H9 (cell line): ENCODE results near the gene TBC1D1. TPM values are rescaled to one million over a fixed set of nuclear protein-coding genes. Genes with fewer than 3 reads are reported as not detected.

Experiments
- DNase-seq: peaks from one replicate; pipeline ENCODE4 v3.0.0-alpha.2; 2017
- H2AFZ ChIP-seq: one replicate; pipeline ENCODE4 v1.6.1; 2013; ENCODE audit warnings: mild to moderate bottlenecking, low read length, control low read depth, moderate library complexity
- H2AK5ac ChIP-seq: 2 replicates; pipeline ENCODE4 v1.6.1; 2013; ENCODE audit warnings: low read length, control low read depth, mixed read lengths; ENCODE audit not compliant: insufficient read length
- H2BK120ac ChIP-seq: one replicate; pipeline ENCODE4 v1.6.1; 2013; ENCODE audit warnings: low read depth, mild to moderate bottlenecking, low read length, control low read depth, inconsistent platforms; ENCODE audit not compliant: poor library complexity, severe bottlenecking
- H2BK12ac ChIP-seq: 2 replicates; pipeline ENCODE4 v1.6.1; 2013; ENCODE audit warnings: low read length, control low read depth, mixed read lengths, low read depth; ENCODE audit not compliant: insufficient read length
- H2BK15ac ChIP-seq: 2 replicates; pipeline ENCODE4 v1.6.1; 2013; ENCODE audit warnings: low read depth, low read length, control low read depth
- H2BK20ac ChIP-seq: one replicate; pipeline ENCODE4 v1.6.1; 2013; ENCODE audit warnings: low read depth, mild to moderate bottlenecking, low read length, control low read depth, inconsistent platforms; ENCODE audit not compliant: poor library complexity, severe bottlenecking
- H2BK5ac ChIP-seq: 2 replicates; pipeline ENCODE4 v1.6.1; 2013; ENCODE audit warnings: low read length, control low read depth, mixed read lengths; ENCODE audit not compliant: insufficient read length
- H3K14ac ChIP-seq: 2 replicates; pipeline ENCODE4 v1.6.1; 2013; ENCODE audit warnings: low read length, control low read depth; ENCODE audit not compliant: insufficient read depth
- H3K18ac ChIP-seq: 2 replicates; pipeline ENCODE4 v1.6.1; 2013; ENCODE audit warnings: low read depth, mild to moderate bottlenecking, mixed read lengths, low read length, control low read depth; ENCODE audit not compliant: insufficient read length
- H3K23ac ChIP-seq: 2 replicates; pipeline ENCODE4 v1.6.1; 2013; ENCODE audit warnings: low read length, control low read depth, mixed read lengths, low read depth; ENCODE audit not compliant: insufficient read length
- H3K23me2 ChIP-seq: 2 replicates; pipeline ENCODE4 v1.6.1; 2013; ENCODE audit warnings: low read depth, mild to moderate bottlenecking, mixed read lengths, low read length, control low read depth; ENCODE audit not compliant: insufficient read length, poor library complexity, severe bottlenecking
- H3K27ac ChIP-seq: 2 replicates; pipeline ENCODE4 v1.5.1; 2013; ENCODE audit warnings: low read length, control low read depth, mixed read lengths, low read depth; ENCODE audit not compliant: insufficient read length
- H3K27me3 ChIP-seq: 2 replicates; pipeline ENCODE4 v1.6.1; 2013; ENCODE audit warnings: low read length, control low read depth, inconsistent platforms; ENCODE audit not compliant: insufficient read depth
- H3K4ac ChIP-seq: 2 replicates; pipeline ENCODE4 v1.6.1; 2013; ENCODE audit warnings: low read depth, mild to moderate bottlenecking, control low read depth, inconsistent platforms, low read length, moderate library complexity
- H3K4me1 ChIP-seq: 2 replicates; pipeline ENCODE4 v1.6.1; 2013; ENCODE audit warnings: low read length, control low read depth, inconsistent platforms; ENCODE audit not compliant: insufficient read depth
- H3K4me2 ChIP-seq: 2 replicates; pipeline ENCODE4 v1.6.1; 2013; ENCODE audit warnings: low read length, control low read depth, mixed read lengths; ENCODE audit not compliant: insufficient read length, insufficient read depth
- H3K56ac ChIP-seq: 2 replicates; pipeline ENCODE4 v1.6.1; 2013; ENCODE audit warnings: low read depth, mild to moderate bottlenecking, mixed read lengths, low read length, control low read depth; ENCODE audit not compliant: insufficient read length
- H3K79me1 ChIP-seq: 2 replicates; pipeline ENCODE4 v1.6.1; 2013; ENCODE audit warnings: low read depth, mild to moderate bottlenecking, moderate library complexity, low read length, control low read depth, inconsistent platforms; ENCODE audit not compliant: insufficient read depth, poor library complexity, severe bottlenecking
- H3K79me2 ChIP-seq: 2 replicates; pipeline ENCODE4 v1.6.1; 2013; ENCODE audit warnings: low read length, control low read depth, inconsistent platforms; ENCODE audit not compliant: insufficient read depth
- H3K9ac ChIP-seq: 2 replicates; pipeline ENCODE4 v1.6.1; 2013; ENCODE audit warnings: low read length, control low read depth, mixed read lengths; ENCODE audit not compliant: insufficient read length; ENCODE audit errors: extremely low read depth
- H3K9me3 ChIP-seq: one replicate; pipeline ENCODE4 v1.6.1; 2013; ENCODE audit warnings: low read depth, low read length, inconsistent platforms; ENCODE audit not compliant: control insufficient read depth
- H3T11ph ChIP-seq: one replicate; pipeline ENCODE4 v1.6.1; 2013; ENCODE audit warnings: mild to moderate bottlenecking, low read length, control low read depth, inconsistent platforms
- H4K20me1 ChIP-seq: one replicate; pipeline ENCODE4 v1.6.1; 2013; ENCODE audit not compliant: control insufficient read depth, insufficient read length, insufficient read depth
- H4K5ac ChIP-seq: 2 replicates; pipeline ENCODE4 v1.6.1; 2013; ENCODE audit warnings: low read depth, mild to moderate bottlenecking, mixed read lengths, low read length, control low read depth; ENCODE audit not compliant: insufficient read length
- H4K8ac ChIP-seq: replicated peaks from 2 replicates; pipeline ENCODE4 v1.6.1; 2013; ENCODE audit warnings: low read length, control low read depth, mixed read lengths, low read depth; ENCODE audit not compliant: insufficient read length
- H4K91ac ChIP-seq: 2 replicates; pipeline ENCODE4 v1.6.1; 2013; ENCODE audit warnings: low read depth, mild to moderate bottlenecking, moderate library complexity, mixed read lengths, low read length, control low read depth; ENCODE audit not compliant: insufficient read length
- H3K27ac Mint-ChIP-seq, 3 experiments: 2 replicates in 2 of 3; 3 replicates in 1 of 3; pipeline ENCODE4 v1.8.0; 2020 to 2021; ENCODE audit warnings: mixed read lengths in 3 of 3, mild to moderate bottlenecking in 1 of 3, moderate library complexity in 1 of 3
- H3K27me3 Mint-ChIP-seq: 2 replicates; pipeline ENCODE4 v1.8.0; 2021; ENCODE audit warnings: low read depth, mild to moderate bottlenecking, moderate library complexity, mixed read lengths
- H3K36me3 Mint-ChIP-seq, 3 experiments: 2 replicates in 2 of 3; 3 replicates in 1 of 3; pipeline ENCODE4 v1.8.0; 2020 to 2021; ENCODE audit warnings: low read depth in 3 of 3, mixed read lengths in 3 of 3; ENCODE audit not compliant: insufficient read depth in 1 of 3
- H3K4me1 Mint-ChIP-seq, 2 experiments: 2 replicates each; pipeline ENCODE4 v1.8.0; 2020; ENCODE audit warnings: mixed read lengths in 2 of 2
- H3K4me3 Mint-ChIP-seq, 2 experiments: 2 replicates in 1 of 2; 3 replicates in 1 of 2; pipeline ENCODE4 v1.8.0; 2020 to 2021; ENCODE audit warnings: mild to moderate bottlenecking in 2 of 2, mixed read lengths in 2 of 2, moderate library complexity in 1 of 2
- H3K9me3 Mint-ChIP-seq, 2 experiments: 2 replicates in 1 of 2; 3 replicates in 1 of 2; pipeline ENCODE4 v1.8.0; 2020; ENCODE audit warnings: mild to moderate bottlenecking in 2 of 2, mixed read lengths in 2 of 2, moderate library complexity in 1 of 2
- CTCF ChIP-seq: fragments of 200-600 bp; sonication (generic); conservative IDR thresholded peaks from 3 replicates; pipeline ENCODE4 v1.8.0; 2021; ENCODE audit warnings: antibody characterized with exemption, mild to moderate bottlenecking
- WGBS: extraction: QIAGEN DNeasy Blood & Tissue Kit; methylation state at CpG from one replicate; pipeline ENCODE4 v1.1.7; 2013; ENCODE audit warnings: missing lambda C conversion rate, low lambda C conversion rate, mixed read lengths; ENCODE audit not compliant: insufficient read length; ENCODE audit errors: extremely low coverage; 5-methylcytosine and 5-hydroxymethylcytosine counted together
- total RNA-seq: library from RNA; stranded (reverse); gene quantifications from 2 replicates; pipeline ENCODE4 v1.2.1, GENCODE V29; 2021

Gene TBC1D1
- total RNA-seq, 1 experiment from 2014 or later = 109 TPM

- H2BK5ac ChIP-seq = no peak overlapping the region
- H3K18ac ChIP-seq = no peak overlapping the region
- H3K23ac ChIP-seq = no peak overlapping the region
- peaks cover 15% of the 10 kb centered on the region for H3K27me3 ChIP-seq
- no peaks in the 10 kb centered on the region; a peak in 1 of 5 replicates for H3K9me3 Mint-ChIP-seq
- no peak overlapping the region for H3K4ac ChIP-seq
- no peaks in the 10 kb centered on the region for H3K4me1 ChIP-seq
- peaks cover 9% of the 10 kb centered on the region for H3K23me2 ChIP-seq
- H3K27ac Mint-ChIP-seq = no peak overlapping the region
- H3K27me3 Mint-ChIP-seq = peaks cover 84% of the 10 kb centered on the region
- H3K4me2 ChIP-seq = peak overlapping the region; percentile 71
- H4K5ac ChIP-seq = no peak overlapping the region
- no peaks in the 10 kb centered on the region for H3K79me1 ChIP-seq
- peak; percentile 49 for DNase-seq
- no peak overlapping the region for H2BK15ac ChIP-seq
- H3K27ac ChIP-seq = no peak overlapping the region
- H2AK5ac ChIP-seq = no peak overlapping the region
- H3K36me3 Mint-ChIP-seq = no peaks in the 10 kb centered on the region; a peak in 1 of 7 replicates
- no peak overlapping the region for H3T11ph ChIP-seq
- H3K79me2 ChIP-seq = no peaks in the 10 kb centered on the region
- no peak for TF ChIP-seq CTCF
- no peak overlapping the region for H4K91ac ChIP-seq
- no peaks in the 10 kb centered on the region for H4K20me1 ChIP-seq
- H2BK12ac ChIP-seq = no peak overlapping the region
- no CpG with 5 or more reads among the region's 63 CpGs for WGBS
- H2AFZ ChIP-seq = no peak overlapping the region
- peak overlapping the region; percentile 66 to 83 for H3K4me3 Mint-ChIP-seq
- H3K56ac ChIP-seq = no peak overlapping the region
- peaks cover 11 to 12% of the 10 kb centered on the region in 2 experiments for H3K4me1 Mint-ChIP-seq
- no peak overlapping the region for H2BK120ac ChIP-seq
- no peak overlapping the region for H2BK20ac ChIP-seq
- no peaks in the 10 kb centered on the region for H3K9me3 ChIP-seq
- no peak overlapping the region for H4K8ac ChIP-seq
- no peak overlapping the region for H3K9ac ChIP-seq
- no peak overlapping the region for H3K14ac ChIP-seq
These were observed 759 bp upstream of the TBC1D1 start for GRCh38 chr4:37889849-37890800.
